ENCODE data around the gene MOCS3.
A peak's percentile ranks its signal among the peaks of the same experiment; 100 is the strongest.

MOCS3 gene, protein sequence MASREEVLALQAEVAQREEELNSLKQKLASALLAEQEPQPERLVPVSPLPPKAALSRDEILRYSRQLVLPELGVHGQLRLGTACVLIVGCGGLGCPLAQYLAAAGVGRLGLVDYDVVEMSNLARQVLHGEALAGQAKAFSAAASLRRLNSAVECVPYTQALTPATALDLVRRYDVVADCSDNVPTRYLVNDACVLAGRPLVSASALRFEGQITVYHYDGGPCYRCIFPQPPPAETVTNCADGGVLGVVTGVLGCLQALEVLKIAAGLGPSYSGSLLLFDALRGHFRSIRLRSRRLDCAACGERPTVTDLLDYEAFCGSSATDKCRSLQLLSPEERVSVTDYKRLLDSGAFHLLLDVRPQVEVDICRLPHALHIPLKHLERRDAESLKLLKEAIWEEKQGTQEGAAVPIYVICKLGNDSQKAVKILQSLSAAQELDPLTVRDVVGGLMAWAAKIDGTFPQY

DNA sequence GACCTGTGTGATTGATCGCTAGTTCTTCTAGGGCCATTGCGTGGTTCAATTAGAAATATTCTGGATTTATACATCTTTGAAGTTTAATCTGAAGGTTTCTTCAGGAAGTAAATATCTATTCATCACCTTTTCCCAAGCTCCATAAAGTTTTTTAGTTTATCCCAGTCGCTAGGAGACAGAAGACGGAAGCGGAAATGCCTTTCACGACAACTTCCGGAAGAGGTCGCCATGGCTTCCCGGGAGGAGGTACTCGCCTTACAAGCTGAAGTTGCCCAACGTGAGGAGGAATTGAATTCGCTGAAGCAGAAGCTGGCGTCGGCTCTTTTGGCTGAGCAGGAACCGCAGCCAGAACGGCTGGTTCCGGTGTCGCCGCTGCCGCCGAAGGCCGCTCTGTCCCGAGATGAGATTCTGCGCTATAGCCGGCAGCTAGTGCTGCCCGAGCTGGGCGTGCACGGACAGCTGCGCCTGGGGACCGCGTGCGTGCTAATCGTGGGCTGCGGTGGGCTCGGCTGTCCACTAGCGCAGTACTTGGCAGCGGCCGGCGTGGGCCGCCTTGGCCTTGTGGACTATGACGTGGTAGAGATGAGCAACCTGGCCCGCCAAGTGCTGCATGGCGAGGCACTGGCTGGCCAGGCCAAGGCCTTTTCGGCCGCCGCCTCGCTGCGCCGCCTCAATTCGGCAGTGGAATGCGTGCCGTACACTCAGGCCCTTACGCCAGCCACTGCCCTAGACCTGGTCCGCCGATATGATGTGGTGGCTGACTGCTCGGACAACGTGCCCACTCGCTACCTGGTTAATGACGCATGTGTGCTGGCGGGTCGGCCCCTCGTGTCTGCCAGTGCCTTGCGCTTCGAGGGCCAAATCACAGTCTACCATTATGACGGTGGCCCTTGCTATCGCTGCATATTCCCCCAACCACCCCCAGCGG is at the start of gene MOCS3:
TSS of gene MOCS3 (plus strand) at position 204 of the 928 bp plus-strand sequence. CDS start at position 229, 25 bp downstream.
- DNase-seq (ENCODE audit: low spot score), result peak; percentile 96

GRCh38 chr20:50909413-50909812 is 49.2 kb upstream of the MOCS3 start:
- DNase-seq (ENCODE audit: low spot score), result no peak

DNA sequence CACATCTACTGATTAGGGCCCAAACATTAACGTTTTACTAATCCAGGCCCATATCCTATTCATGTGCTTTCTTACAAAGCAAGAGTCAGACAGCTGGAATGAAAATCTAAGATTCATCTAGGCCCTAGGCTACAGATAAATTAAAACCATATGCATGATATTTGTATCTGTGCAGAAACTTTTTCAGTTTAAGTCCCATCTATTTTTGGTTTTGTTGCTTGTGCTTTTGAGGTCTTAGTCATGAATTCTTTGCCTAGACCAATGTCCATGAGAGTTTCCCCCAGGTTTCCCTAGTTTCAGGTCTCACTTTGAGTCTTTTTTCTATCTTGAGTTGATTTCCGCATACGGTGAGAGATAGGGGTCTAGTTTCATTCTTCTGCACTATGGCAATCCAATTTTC is 47.6 kb upstream of the MOCS3 start:
- no peak for DNase-seq (ENCODE audit: low spot score)

- no peak for DNase-seq (ENCODE audit: low spot score)
These were observed 46.9 kb upstream of the MOCS3 start for GRCh38 chr20:50911716-50912115.

GRCh38 chr20:50913690-50914375 is 44.8 kb upstream of the MOCS3 start:
- no peak for DNase-seq (ENCODE audit: low spot score)

GRCh38 chr20:50915424-50915823 is 43.2 kb upstream of the MOCS3 start:
- no peak for DNase-seq (ENCODE audit: low spot score)

DNA sequence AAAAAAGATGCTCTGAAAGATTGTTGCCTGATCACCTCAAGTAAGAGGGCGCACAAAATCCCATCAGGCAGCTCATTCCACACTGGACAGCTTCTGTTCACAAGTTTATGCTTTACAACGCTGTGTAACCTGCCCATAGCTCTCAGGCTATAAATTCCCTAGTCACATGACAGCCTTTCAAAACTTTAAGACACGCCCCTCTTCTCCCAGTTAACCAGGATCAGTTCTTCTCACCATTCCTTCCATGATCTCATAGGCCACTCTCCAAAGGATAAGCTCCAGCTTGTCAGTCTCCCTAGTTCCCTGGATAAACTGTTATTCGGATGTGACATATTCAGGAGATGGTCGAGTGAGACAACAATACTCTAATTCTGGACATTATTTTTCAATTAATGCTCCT is 42.4 kb upstream of the MOCS3 start:
- DNase-seq (ENCODE audit: low spot score), result no peak

GRCh38 chr20:50916934-50917333 is 41.7 kb upstream of the MOCS3 start:
- DNase-seq (ENCODE audit: low spot score), result no peak

- no peak for DNase-seq (ENCODE audit: low spot score)
These were observed 40.2 kb upstream of the MOCS3 start for GRCh38 chr20:50918403-50918802.

- DNase-seq (ENCODE audit: low spot score), result no peak
These were observed 39.1 kb upstream of the MOCS3 start for GRCh38 chr20:50919567-50919966.

DNA sequence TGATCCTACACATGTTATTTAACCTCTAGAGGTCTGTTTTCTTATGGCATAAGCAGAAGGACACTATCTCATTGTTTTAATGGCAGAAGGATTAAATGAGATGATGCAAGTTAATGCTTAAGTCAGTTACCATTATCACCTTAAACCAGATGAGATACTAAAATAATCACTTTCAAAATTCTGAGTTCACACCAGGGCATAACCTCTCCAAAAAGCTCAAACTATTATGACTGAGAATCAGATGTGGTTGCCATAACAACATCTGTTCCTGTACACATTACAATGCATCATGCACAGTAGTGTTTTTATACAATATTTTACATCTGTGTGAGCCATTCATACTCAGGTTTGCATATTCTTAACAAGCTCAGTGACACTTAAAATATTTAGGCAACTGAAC is 37.6 kb upstream of the MOCS3 start:
- no peak for DNase-seq (ENCODE audit: low spot score)

- DNase-seq (ENCODE audit: low spot score), result no peak
These were observed 36.7 kb upstream of the MOCS3 start for GRCh38 chr20:50921803-50922501.

GRCh38 chr20:50924261-50924920 is 34.2 kb upstream of the MOCS3 start:
- DNase-seq (ENCODE audit: low spot score), result no peak

DNA sequence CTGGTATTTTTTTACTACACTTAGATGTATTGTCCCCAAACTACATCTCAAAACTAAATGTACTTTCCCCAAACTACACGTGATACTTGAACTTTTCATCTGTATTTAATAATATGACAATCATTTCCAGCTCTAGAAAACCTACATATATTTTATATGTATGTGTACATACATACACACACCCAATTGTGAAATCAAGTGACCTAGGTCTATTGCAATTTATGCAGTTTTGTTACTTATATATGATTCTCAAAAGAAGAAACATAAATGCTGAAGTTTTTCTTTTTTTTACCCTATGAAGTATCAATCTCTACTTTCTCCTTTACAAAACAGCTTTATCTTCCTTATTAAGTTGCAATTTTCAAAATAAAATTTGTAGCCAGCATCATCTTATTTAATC is 32.1 kb upstream of the MOCS3 start:
- DNase-seq (ENCODE audit: low spot score), result no peak

- DNase-seq (ENCODE audit: low spot score), result no peak
These were observed 30.1 kb upstream of the MOCS3 start for GRCh38 chr20:50928469-50928868.

DNA sequence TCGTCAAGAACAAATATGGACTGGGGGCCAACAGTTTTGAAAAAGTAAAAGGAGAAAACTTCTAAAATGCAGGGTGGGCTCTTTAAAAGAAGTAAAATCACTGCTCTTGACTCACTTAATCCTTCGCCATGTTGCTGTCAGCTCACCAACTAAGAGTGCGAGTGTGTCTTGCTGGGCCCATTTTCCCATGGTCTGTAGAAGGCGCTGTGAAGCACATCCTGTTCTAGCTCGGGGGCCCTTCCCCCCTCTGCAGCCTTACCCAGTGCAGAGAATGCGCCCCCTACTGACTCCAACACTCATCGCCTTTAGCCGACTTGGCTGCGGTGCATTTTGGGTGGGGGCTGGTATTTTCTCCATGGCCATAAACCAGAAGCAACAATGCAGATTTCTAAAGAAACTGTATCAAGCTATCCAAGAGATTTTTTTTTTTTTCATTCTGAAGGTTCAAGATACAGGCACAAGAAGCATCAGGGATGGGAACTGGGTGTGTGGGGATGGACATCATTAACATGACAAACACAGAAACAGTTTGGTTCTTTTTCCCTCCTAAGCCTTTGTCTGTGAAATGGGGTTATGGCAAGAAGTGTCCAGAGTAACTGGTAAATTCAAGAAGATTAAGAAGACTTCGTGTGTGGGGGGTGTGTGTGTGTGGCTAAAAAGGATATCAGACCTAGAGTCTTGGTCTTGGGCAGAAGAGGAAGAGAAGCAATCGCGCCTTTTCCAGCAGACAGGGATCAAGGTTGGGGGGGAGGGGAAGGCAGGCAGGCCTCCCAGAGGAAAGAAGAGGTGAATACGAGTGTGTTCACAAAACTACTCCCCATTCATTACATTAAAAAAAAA is 29.1 kb upstream of the MOCS3 start:
- peak; percentile 97 for DNase-seq (ENCODE audit: low spot score)

DNA sequence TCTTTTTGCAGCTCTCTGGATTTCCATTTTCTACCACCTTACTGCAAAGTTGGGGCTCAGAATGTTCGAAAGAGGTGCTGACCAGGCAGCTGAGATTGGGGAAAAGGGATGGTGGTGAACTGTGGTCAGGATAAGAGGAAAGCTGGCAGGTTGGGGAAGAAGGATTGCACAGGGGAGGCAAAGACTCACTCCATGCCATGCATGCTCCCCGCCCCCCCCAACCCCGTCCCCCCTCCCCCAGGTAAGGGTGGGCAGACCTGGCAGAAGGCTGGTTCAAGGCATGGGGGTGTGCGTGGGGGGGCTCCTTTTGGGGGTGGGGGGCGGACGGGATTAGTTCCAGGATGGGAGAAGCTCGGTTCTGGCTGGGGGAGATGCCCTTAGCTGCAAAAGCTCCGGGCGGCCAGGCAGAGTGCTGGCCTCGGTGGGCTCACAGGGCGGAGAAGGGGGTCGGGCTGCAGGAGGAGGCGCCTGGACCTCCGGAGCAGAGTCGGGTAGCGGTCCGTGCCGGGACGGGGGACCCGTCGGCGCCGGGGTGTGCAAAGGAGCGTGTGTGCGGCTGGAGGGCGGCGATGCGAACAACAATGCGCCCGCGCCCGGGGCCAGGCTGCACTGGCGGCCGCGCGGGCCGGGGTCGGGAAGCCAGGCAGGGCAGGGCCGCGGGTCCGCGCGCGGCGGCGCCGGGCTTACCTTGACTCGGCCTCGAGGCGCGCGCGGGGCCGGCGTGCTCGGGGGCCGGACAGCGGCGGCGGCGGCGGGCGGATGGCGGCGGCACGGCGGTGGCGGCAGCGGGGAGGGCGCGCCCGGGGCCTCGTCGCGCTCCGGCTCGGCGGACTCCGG is 28.3 kb upstream of the MOCS3 start:
- DNase-seq (ENCODE audit: low spot score), result no peak

GRCh38 chr20:50930976-50931305 is 27.7 kb upstream of the MOCS3 start:
- DNase-seq (ENCODE audit: low spot score), result peak; percentile 16

- DNase-seq (ENCODE audit: low spot score), result peak; percentile 97
These were observed 27.2 kb upstream of the MOCS3 start, which contains the start of gene ADNP for GRCh38 chr20:50931306-50932015. Gene ADNP (minus strand): TSS chr20:50931437. CDS start chr20:50903996, 27,441 bp downstream.

Measured in pons (tissue), 1 donor.